Testis (tissue), 2 donors: ENCODE measurements around the gene PPARGC1A.

ENCODE experiments used
- CTCF ChIP-seq, 3 experiments: fragments of 450-650 bp in 2 of 3; fragments of 200-600 bp in 1 of 3; sonication (generic) in 1 of 3; IDR thresholded peaks; one replicate each; pipeline ENCODE4 v1.5.1; 2016 to 2019; ENCODE audit warnings: antibody characterized with exemption in 3 of 3, mild to moderate bottlenecking in 2 of 3, moderate library complexity in 1 of 3
- POLR2A ChIP-seq: fragments of 450-650 bp; IDR thresholded peaks from one replicate; pipeline ENCODE4 v1.6.1; 2017; ENCODE audit warnings: antibody characterized with exemption, mild to moderate bottlenecking, moderate library complexity

GRCh38 chr4:23876418-23877089 lies 13.3 kb downstream of the PPARGC1A start:
- TF ChIP-seq CTCF (IDR thresholded peaks at IDR 0.05) (no peak), POLR2A (no peak)
